Loucy (cell line): ENCODE data around the gene ROGDI.

Source experiments
- H2AFZ ChIP-seq: fragments of 200-600 bp; sonication (generic); 2 replicates; pipeline ENCODE4 v1.6.0; 2016; ENCODE audit warnings: antibody characterized with exemption, mild to moderate bottlenecking, low read length, moderate library complexity
- H3F3A ChIP-seq: fragments of 200-600 bp; 2 replicates; pipeline ENCODE4 v1.6.0; 2016; ENCODE audit warnings: antibody characterized with exemption, low read depth, mild to moderate bottlenecking
- H3K27me3 ChIP-seq: fragments of 200-600 bp; sonication (generic); 2 replicates; pipeline ENCODE4 v1.6.1; 2014; ENCODE audit warnings: low read length, mild to moderate bottlenecking; ENCODE audit not compliant: insufficient read depth, poor library complexity, severe bottlenecking
- H3K36me3 ChIP-seq: fragments of 200-600 bp; sonication (generic); 2 replicates; pipeline ENCODE4 v1.6.1; 2016; ENCODE audit warnings: low read length; ENCODE audit not compliant: insufficient read depth
- H3K4me1 ChIP-seq: fragments of 200-600 bp; sonication (generic); 2 replicates; pipeline ENCODE4 v1.5.1; 2014; ENCODE audit warnings: low read length, mild to moderate bottlenecking; ENCODE audit not compliant: insufficient read depth, poor library complexity, severe bottlenecking
- H3K4me2 ChIP-seq: fragments of 200-600 bp; sonication (generic); 2 replicates; pipeline ENCODE4 v1.6.0; 2014; ENCODE audit warnings: antibody characterized with exemption, low read length, low read depth, mild to moderate bottlenecking; ENCODE audit not compliant: poor library complexity, severe bottlenecking
- H3K4me3 ChIP-seq: fragments of 200-600 bp; sonication (generic); 2 replicates; pipeline ENCODE4 v1.5.1; 2014; ENCODE audit warnings: low read length, mild to moderate bottlenecking, mixed read lengths; ENCODE audit not compliant: poor library complexity, severe bottlenecking
- H3K79me2 ChIP-seq: fragments of 200-600 bp; sonication (generic); 2 replicates; pipeline ENCODE4 v1.6.1; 2014; ENCODE audit warnings: low read length; ENCODE audit not compliant: insufficient read depth
- H3K9ac ChIP-seq: fragments of 200-600 bp; sonication (generic); 2 replicates; pipeline ENCODE4 v1.6.0; 2014; ENCODE audit warnings: mild to moderate bottlenecking, low read depth, low read length, moderate library complexity; ENCODE audit not compliant: poor library complexity, severe bottlenecking
- H3K9me2 ChIP-seq: fragments of 200-600 bp; sonication (generic); replicated peaks from 2 replicates; pipeline ENCODE4 v1.6.1; 2016; ENCODE audit warnings: low read depth, low read length, mixed read lengths
- H3K9me3 ChIP-seq: fragments of 200-600 bp; sonication (generic); 2 replicates; pipeline ENCODE4 v1.6.1; 2014; ENCODE audit warnings: mild to moderate bottlenecking, antibody characterized with exemption, low read length, low read depth; ENCODE audit not compliant: insufficient read depth
- H4K20me1 ChIP-seq: fragments of 200-600 bp; sonication (generic); 2 replicates; pipeline ENCODE4 v1.6.0; 2014; ENCODE audit warnings: antibody characterized with exemption, low read length, mild to moderate bottlenecking; ENCODE audit not compliant: insufficient read depth, poor library complexity, severe bottlenecking
- EZH2phosphoT487 ChIP-seq: fragments of 200-600 bp; IDR thresholded peaks from 2 replicates; pipeline ENCODE4 v1.6.1; 2018; ENCODE audit warnings: antibody characterized with exemption, mild to moderate bottlenecking, moderate library complexity, borderline replicate concordance
- TF ChIP-seq, protein P1 (sequence below): fragments of 200-600 bp; sonication (generic); conservative IDR thresholded peaks from 2 replicates; pipeline ENCODE4 v1.5.1; 2014; ENCODE audit warnings: mild to moderate bottlenecking, antibody characterized with exemption, low read length

Gene ROGDI

DNA sequence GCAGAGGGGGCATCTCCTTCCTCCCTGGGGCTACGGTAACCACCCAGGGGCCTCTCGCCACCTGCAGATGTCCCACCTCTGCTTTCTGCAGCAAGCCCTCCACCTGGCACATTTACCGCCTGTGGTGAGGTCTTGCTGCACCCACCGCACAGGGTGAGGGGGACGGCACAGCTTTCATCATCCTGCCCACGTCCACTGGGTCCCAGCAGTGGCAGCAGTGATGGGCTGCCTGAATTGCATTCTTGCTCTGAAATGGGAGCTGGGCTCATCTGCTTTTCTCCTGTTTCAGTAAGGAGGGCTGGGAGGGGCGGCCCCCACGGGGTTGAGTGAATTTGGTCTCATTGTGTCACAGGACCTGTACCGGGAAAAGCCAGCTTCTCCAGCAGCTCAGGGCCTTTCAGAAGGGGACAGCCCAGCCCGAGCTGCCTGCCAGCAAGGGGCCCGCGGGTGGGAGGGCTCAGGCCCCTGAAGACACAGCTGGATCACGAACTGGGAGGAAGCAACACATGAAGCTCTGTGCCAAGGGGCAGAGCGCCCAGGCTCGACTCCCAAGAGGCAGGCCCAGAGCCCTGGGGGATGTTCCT is 55.4 kb downstream of the ROGDI start:
- Histone ChIP-seq H3K27me3 (no peaks in the 10 kb centered on the region), H3F3A (no peaks in the 10 kb centered on the region), H3K9me3 (no peaks in the 10 kb centered on the region), H2AFZ (no peak overlapping the region), H3K9me2 (no peaks in the 10 kb centered on the region), H3K4me2 (no peak overlapping the region), H3K4me3 (no peak overlapping the region), H3K79me2 (no peaks in the 10 kb centered on the region), H3K9ac (no peak overlapping the region), H4K20me1 (no peaks in the 10 kb centered on the region), H3K4me1 (no peaks in the 10 kb centered on the region), H3K36me3 (peaks cover 5% of the 10 kb centered on the region; the same call in 1 of the 2 replicates)
- TF ChIP-seq, protein P1, sequence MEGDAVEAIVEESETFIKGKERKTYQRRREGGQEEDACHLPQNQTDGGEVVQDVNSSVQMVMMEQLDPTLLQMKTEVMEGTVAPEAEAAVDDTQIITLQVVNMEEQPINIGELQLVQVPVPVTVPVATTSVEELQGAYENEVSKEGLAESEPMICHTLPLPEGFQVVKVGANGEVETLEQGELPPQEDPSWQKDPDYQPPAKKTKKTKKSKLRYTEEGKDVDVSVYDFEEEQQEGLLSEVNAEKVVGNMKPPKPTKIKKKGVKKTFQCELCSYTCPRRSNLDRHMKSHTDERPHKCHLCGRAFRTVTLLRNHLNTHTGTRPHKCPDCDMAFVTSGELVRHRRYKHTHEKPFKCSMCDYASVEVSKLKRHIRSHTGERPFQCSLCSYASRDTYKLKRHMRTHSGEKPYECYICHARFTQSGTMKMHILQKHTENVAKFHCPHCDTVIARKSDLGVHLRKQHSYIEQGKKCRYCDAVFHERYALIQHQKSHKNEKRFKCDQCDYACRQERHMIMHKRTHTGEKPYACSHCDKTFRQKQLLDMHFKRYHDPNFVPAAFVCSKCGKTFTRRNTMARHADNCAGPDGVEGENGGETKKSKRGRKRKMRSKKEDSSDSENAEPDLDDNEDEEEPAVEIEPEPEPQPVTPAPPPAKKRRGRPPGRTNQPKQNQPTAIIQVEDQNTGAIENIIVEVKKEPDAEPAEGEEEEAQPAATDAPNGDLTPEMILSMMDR: no peak
- no peak for TF ChIP-seq EZH2phosphoT487
